GM18873 (cell line): ENCODE measurements around the gene NEIL3.
"Not testable (repeated sequence)": the region's sequence is repeated elsewhere in the genome, so short reads cannot be mapped to it uniquely, and the experiment has no call there.

Experiments
- ATAC-seq: cut with Tn5 transposase; IDR thresholded peaks from one replicate; pipeline ENCODE4 v1.9.1; 2021; ENCODE audit warnings: mild to moderate bottlenecking, moderate library complexity, moderate number of reproducible peaks; ENCODE audit not compliant: unreplicated experiment, low FRiP score

Gene NEIL3

DNA sequence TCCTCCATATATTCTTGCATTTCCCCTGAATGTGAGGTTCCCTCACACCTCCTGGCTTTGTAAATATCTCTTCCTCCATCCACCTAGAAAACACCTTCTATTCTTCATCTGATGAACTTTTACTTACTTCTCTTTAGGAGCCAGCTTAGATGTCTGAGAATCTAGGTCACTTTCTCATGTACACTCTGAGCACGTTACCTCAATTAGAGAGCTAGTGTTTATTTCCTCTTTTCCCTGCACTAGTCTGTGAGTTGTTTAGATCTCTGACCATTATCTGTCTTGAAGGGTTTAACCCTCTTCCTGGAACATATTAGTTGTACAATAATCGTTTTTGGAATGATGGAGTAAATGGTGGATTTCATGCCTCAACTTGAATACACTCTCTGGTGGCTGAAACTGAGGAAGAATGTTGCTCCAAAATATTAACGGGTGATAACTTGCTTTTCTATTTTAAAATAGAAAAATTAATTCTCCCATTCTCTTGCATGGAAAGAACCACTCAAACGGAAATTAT lies 8.5 kb upstream of the NEIL3 start:
- no peak for ATAC-seq

DNA sequence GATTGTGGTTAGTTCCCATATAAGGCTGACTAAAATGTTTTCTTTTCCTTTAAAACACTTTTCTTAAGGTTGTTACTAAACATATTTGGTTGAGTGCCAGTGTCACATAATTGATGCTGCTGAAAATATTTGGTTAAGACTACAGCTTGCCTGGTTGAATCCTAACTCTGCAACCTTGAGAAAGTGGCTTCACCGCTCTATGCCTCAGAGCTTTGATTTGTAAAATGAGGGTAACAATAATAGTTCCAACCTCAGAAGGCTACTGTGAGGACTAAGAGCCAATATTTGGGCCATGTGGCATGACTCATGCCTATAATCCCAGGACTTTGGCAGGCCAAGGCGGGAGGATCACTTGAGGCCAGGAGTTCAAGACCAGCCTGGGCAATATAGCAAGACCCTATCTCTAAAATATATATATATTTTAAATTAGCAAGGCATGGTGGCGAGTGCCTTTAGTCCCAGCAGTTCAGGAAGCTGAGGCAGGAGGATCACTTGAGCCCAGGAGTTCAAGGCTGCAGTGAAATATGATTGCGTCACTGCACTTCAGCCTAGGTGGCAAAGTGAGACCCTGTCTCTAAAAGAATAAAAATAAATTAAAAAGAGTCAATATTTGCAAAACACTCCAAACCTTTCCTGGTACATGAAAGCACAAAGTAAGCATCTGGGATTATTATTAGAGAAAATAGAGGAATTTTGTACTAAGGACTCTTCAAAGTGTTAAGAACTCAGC lies 7.1 kb upstream of the NEIL3 start:
- ATAC-seq: no peak

DNA sequence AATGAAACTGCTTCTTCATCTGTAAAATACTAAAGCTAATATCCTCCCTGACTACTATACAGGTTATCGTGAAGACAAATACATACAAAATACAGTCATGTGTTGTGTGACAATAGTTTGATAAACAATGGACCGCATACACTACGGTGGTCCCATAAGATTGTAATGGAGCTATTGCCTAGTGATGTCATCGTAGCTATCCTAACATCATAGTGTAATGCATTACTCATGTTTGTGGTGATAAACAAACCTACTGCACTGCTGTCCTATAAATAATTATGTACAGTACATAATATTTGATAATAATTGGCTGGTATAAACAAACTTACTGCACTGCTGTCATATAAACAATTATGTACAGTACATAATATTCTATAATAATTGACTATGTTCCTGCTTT lies 5.6 kb upstream of the NEIL3 start:
- no peak for ATAC-seq

GRCh38 chr4:177304864-177305263 lies 4.8 kb upstream of the NEIL3 start:
- ATAC-seq: not testable (repeated sequence)

- ATAC-seq: no peak
Measured at GRCh38 chr4:177308125-177308524, 1.5 kb upstream of the NEIL3 start.

DNA sequence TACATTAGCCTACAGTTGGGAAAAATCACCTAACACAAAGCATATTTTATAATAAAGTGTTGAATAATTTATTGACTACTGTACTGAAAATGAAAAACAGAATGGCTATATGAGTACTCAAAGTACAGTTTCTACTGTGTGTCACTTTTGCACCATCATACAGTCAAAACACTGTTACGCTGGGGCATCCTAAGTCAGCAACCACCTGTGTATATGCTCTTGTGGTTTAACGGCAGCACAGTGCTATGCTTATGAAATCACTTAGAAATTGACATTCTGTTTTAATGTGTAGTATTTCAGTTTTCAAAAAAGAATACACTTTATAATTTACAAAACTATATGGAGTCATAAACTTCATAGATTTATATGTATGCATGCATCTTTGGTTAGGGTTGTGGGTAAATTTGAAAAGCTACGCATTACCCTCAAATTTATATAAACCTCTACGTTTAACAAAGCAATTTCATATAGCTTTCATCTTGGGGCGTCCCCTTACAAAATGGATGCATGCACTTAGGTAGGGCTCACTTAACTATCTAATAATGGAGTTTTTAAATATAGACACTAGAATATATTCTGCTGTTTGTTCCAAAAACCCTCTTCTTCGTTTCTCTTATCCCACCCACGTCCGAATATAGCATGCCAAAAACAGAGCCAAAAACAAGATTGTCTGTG lies 690 bp upstream of the NEIL3 start:
- ATAC-seq: peak; percentile 1

- no peak for ATAC-seq
Measured at GRCh38 chr4:177311589-177311988, 1.9 kb downstream of the NEIL3 start.

- no peak for ATAC-seq
Measured at GRCh38 chr4:177313263-177313662, 3.6 kb downstream of the NEIL3 start.

DNA sequence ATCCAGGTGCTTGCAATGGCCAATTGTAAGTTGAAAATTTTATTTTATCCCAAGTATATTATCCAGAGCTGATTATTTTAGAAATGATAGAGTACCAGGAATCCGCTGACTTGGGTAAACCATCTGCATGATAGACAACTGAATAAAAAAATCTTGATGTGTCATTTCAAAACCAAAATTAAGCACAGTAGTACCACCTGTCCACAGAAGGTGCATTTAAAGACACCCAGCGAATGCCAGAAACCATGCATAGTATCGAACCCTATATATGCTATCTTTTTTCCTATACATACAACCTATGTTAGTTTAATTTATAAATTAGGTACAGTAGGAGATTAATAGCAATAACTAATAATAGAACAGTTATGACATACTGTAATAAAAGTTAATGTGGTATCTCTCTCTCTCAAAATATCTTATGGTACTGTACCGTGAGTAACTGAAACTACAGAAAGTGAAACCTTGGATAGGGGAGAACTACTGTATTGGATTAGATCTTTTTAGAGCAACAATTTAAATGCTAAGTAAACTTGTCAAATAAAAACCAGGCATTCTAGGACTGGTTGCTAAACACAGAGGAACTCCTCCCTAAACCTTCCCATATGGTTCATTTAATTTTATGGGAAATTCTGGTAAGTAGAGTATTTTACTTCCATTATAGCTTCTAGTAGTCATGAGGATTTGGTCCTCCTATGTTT lies 6.2 kb downstream of the NEIL3 start:
- peak; percentile 47 for ATAC-seq

DNA sequence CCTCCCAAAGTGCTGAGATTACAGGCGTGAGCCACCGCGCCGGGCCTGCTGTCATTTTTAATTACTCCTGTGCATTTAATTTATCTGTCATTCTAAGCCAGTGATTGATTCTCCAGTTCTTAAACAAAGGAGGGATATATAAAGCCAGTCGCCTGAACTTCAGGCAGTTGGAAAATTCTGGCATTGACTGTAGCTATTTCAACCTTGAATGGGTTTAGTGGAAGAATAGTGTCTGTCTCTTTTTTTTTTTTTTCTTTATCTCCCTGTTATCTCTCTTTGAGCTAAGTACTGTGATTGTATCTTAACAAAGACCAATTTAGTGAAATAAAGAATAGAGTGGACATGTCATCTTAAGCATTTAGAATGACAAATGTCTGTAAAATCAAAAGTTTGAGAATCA lies 11.0 kb downstream of the NEIL3 start:
- no peak for ATAC-seq

- no peak for ATAC-seq
Measured at GRCh38 chr4:177321647-177322046, 12.0 kb downstream of the NEIL3 start.

GRCh38 chr4:177322266-177322665 lies 12.6 kb downstream of the NEIL3 start:
- no peak for ATAC-seq

- ATAC-seq: no peak
Measured at GRCh38 chr4:177322881-177323280, 13.2 kb downstream of the NEIL3 start.

DNA sequence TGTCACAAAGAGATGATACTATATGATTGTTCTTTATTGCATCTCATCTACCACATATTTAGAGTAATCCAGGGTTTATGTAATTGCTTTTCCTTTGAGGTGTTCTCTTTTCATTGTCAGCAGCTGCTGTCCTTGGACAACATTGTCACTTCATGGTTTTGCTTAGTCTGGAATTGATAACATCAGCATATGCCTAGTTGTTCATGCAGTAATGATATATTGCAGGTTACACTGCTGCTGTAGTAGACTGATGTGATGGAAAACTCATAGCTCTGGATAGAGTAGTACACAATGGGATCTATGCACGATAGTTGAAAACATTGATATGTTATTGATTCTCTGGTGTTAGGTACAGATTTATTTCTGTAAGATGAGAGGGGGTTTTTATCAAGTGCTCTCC lies 13.7 kb downstream of the NEIL3 start:
- ATAC-seq: no peak

- no peak for ATAC-seq
Measured at GRCh38 chr4:177332119-177332518, 22.4 kb downstream of the NEIL3 start.

DNA sequence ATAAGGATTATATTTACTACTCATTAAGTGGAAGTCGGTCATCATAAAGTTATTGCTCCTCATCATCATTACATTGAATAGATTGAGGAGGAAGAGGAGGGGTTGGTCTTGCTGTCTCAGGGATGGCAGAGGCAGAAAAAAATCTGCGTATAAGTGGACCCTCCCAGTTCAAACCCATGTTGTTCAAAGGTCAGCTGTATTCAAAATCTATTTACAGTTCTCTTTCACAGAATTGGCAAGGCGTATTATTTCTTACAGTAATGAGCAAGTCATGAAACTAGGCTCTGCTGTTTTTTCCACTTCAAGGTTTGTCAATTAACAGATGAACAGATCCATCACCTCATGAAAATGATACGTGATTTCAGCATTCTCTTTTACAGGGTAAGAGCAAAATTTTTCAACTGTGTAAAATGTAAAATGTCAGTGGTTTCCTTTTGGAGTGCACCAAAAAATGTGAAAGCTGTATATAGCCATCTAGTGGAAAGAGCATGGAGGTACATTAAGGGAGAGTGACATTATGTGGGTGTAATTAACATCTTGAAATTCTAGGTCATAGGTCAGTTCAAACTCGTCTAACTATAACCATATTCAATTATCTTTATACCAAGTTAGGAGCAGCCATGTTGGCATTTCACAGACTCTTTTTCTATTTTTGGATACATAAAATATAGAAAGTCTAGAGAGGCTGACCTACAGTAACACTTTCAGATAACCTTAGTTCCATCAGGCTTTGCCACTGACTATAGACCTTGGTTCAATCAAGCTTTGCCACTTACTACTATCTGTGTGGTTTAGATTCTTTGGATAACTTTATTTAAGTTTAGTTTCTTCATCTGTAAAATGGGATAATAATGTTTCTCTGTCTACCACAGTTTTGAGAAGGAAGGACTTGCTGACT lies 30.1 kb downstream of the NEIL3 start:
- peak; percentile 95 for ATAC-seq

GRCh38 chr4:177348348-177348747 lies 38.7 kb downstream of the NEIL3 start:
- no peak for ATAC-seq

DNA sequence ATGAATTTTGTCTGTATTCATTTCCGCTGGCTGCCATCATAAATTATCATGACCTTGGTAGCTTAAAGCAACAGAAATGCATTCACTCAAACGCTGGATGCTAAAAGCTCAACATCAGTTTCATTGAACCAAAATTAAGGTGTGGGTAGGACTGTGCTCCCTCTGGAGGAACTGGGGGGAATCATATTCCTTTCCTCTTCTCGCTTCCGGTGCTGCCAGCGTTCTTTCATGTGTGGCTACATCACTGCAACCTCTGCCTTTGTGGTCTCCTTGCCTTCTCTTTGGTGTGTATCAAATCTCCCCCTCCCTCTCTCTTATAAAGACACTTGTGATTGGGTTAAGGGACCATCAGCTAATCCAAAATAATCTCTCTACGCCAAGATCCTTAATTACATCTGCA lies 39.5 kb downstream of the NEIL3 start:
- ATAC-seq: no peak

GRCh38 chr4:177351622-177352244 lies 42.1 kb downstream of the NEIL3 start:
- ATAC-seq: no peak

DNA sequence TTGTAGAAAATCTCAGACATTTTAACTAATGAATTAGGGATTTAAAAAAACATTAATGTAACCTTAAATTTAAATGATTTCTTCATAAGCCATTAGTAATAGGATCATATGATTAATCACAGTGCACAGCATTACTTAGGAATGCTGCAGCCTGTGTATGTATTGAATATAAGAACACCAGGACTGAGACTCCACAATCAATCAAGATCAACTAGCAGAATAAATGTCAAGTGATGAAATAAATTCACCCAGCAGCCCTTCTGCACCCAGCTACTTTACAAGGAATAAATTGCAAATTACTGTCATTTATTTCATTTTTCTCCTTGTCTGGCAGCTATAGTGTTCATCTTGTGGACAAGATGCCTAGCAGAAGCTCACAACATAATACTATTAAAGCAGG lies 46.5 kb downstream of the NEIL3 start:
- ATAC-seq: no peak
